Dendritic cell treated with granulocyte-macrophage colony-stimulating factor and Interleukin-4, amounts not matched to agents 40 ng/mL and 50 ng/mL, for 4 days (primary cell): ENCODE results near the gene FEM1B.

Source experiments
- H3K27ac Mint-ChIP-seq: one replicate; pipeline ENCODE4 v1.8.0; 2022; ENCODE audit warnings: mild to moderate bottlenecking, mixed read lengths
- H3K27me3 Mint-ChIP-seq: one replicate; pipeline ENCODE4 v1.8.0; 2022; ENCODE audit warnings: mild to moderate bottlenecking, mixed read lengths
- H3K36me3 Mint-ChIP-seq: one replicate; pipeline ENCODE4 v1.8.0; 2022; ENCODE audit warnings: low read depth, mixed read lengths
- H3K4me1 Mint-ChIP-seq: one replicate; pipeline ENCODE4 v1.8.0; 2022; ENCODE audit warnings: low read depth, mixed read lengths
- H3K4me3 Mint-ChIP-seq: one replicate; pipeline ENCODE4 v1.8.0; 2022; ENCODE audit warnings: mild to moderate bottlenecking, moderate library complexity, mixed read lengths
- H3K9me3 Mint-ChIP-seq: one replicate; pipeline ENCODE4 v1.8.0; 2022; ENCODE audit warnings: mixed read lengths
- intact Hi-C: fragments of 100-400 bp; cut with micrococcal nuclease; formaldehyde crosslinking; loops from one replicate; pipeline ENCODE4 v1.15.0; 2022

The FEM1B gene

GRCh38 chr15:68300115-68300940, 22.8 kb downstream of the FEM1B start:
- no peak overlapping the region for H3K4me3 Mint-ChIP-seq
- no peaks in the 10 kb centered on the region for H3K9me3 Mint-ChIP-seq
- H3K27ac Mint-ChIP-seq, result peak overlapping the region; percentile 40
- no peaks in the 10 kb centered on the region for H3K27me3 Mint-ChIP-seq
- H3K4me1 Mint-ChIP-seq, result peaks cover 48% of the 10 kb centered on the region
- H3K36me3 Mint-ChIP-seq, result peaks cover 69% of the 10 kb centered on the region
- intact Hi-C loops, result loop anchor here (10.0 kb wide), 1 partner anchor 254 kb away; no protein-coding TSS in a partner anchor

GRCh38 chr15:68301301-68301700, 23.8 kb downstream of the FEM1B start:
- intact Hi-C loops, result loop anchor here (10.0 kb wide), 1 partner anchor 254 kb away; no protein-coding TSS in a partner anchor
- H3K4me1 Mint-ChIP-seq, result peaks cover 49% of the 10 kb centered on the region
- H3K36me3 Mint-ChIP-seq, result peaks cover 71% of the 10 kb centered on the region
- no peak overlapping the region for H3K4me3 Mint-ChIP-seq
- no peaks in the 10 kb centered on the region for H3K9me3 Mint-ChIP-seq
- H3K27me3 Mint-ChIP-seq, result no peaks in the 10 kb centered on the region
- peak overlapping the region; percentile 40 for H3K27ac Mint-ChIP-seq

GRCh38 chr15:68302729-68303128, 25.2 kb downstream of the FEM1B start:
- intact Hi-C loops, result loop anchor here (10.0 kb wide), 1 partner anchor 252 kb away; no protein-coding TSS in a partner anchor
- Mint-ChIP-seq H3K4me3 (no peak overlapping the region), H3K36me3 (peaks cover 64% of the 10 kb centered on the region), H3K27ac (no peak overlapping the region), H3K9me3 (no peaks in the 10 kb centered on the region), H3K27me3 (no peaks in the 10 kb centered on the region), H3K4me1 (peaks cover 63% of the 10 kb centered on the region)

GRCh38 chr15:68303134-68303533, 25.6 kb downstream of the FEM1B start:
- H3K27ac Mint-ChIP-seq, result no peak overlapping the region
- no peaks in the 10 kb centered on the region for H3K27me3 Mint-ChIP-seq
- H3K36me3 Mint-ChIP-seq, result peaks cover 60% of the 10 kb centered on the region
- H3K9me3 Mint-ChIP-seq, result no peaks in the 10 kb centered on the region
- intact Hi-C loops, result loop anchor here (10.0 kb wide), 1 partner anchor 252 kb away; no protein-coding TSS in a partner anchor
- peaks cover 67% of the 10 kb centered on the region for H3K4me1 Mint-ChIP-seq
- H3K4me3 Mint-ChIP-seq, result no peak overlapping the region

- Mint-ChIP-seq H3K9me3 (no peaks in the 10 kb centered on the region), H3K4me1 (peaks cover 61% of the 10 kb centered on the region), H3K27me3 (no peaks in the 10 kb centered on the region), H3K36me3 (peaks cover 61% of the 10 kb centered on the region), H3K27ac (no peak overlapping the region), H3K4me3 (no peak overlapping the region)
- intact Hi-C loops, result loop anchor here (10.0 kb wide), 1 partner anchor 251 kb away; no protein-coding TSS in a partner anchor
These were observed 26.3 kb downstream of the FEM1B start for GRCh38 chr15:68303560-68304436.

GRCh38 chr15:68304589-68305337, 27.2 kb downstream of the FEM1B start:
- peaks cover 63% of the 10 kb centered on the region for H3K36me3 Mint-ChIP-seq
- H3K27ac Mint-ChIP-seq, result no peak overlapping the region
- intact Hi-C loops, result loop anchor here (5.0 to 10.0 kb wide), 2 partner anchors 250 to 368 kb away; no protein-coding TSS in a partner anchor
- H3K4me1 Mint-ChIP-seq, result peaks cover 51% of the 10 kb centered on the region
- no peaks in the 10 kb centered on the region for H3K27me3 Mint-ChIP-seq
- no peaks in the 10 kb centered on the region for H3K9me3 Mint-ChIP-seq
- no peak overlapping the region for H3K4me3 Mint-ChIP-seq

- no peak overlapping the region for H3K27ac Mint-ChIP-seq
- H3K27me3 Mint-ChIP-seq, result no peaks in the 10 kb centered on the region
- H3K4me1 Mint-ChIP-seq, result peaks cover 49% of the 10 kb centered on the region
- H3K9me3 Mint-ChIP-seq, result no peaks in the 10 kb centered on the region
- peaks cover 57% of the 10 kb centered on the region for H3K36me3 Mint-ChIP-seq
- H3K4me3 Mint-ChIP-seq, result no peak overlapping the region
- intact Hi-C loops, result loop anchor here (5.0 to 10.0 kb wide), 2 partner anchors 249 to 367 kb away; no protein-coding TSS in a partner anchor
These were observed 27.9 kb downstream of the FEM1B start for GRCh38 chr15:68305420-68305871.

- no peaks in the 10 kb centered on the region for H3K9me3 Mint-ChIP-seq
- no peak overlapping the region for H3K4me3 Mint-ChIP-seq
- H3K27me3 Mint-ChIP-seq, result no peaks in the 10 kb centered on the region
- peak overlapping the region; percentile 12 for H3K27ac Mint-ChIP-seq
- peaks cover 55% of the 10 kb centered on the region for H3K36me3 Mint-ChIP-seq
- intact Hi-C loops, result loop anchor here (5.0 to 10.0 kb wide), 2 partner anchors 247 to 365 kb away; no protein-coding TSS in a partner anchor
- H3K4me1 Mint-ChIP-seq, result peaks cover 59% of the 10 kb centered on the region
These were observed 29.8 kb downstream of the FEM1B start for GRCh38 chr15:68307131-68307928.

GRCh38 chr15:68309024-68309423, 31.5 kb downstream of the FEM1B start:
- H3K27me3 Mint-ChIP-seq, result no peaks in the 10 kb centered on the region
- intact Hi-C loops, result loop anchor here (5.0 to 10.0 kb wide), 2 partner anchors 246 to 363 kb away; no protein-coding TSS in a partner anchor
- peaks cover 73% of the 10 kb centered on the region for H3K4me1 Mint-ChIP-seq

GRCh38 chr15:68310178-68310803, 32.7 kb downstream of the FEM1B start:
- Mint-ChIP-seq H3K4me1 (peaks cover 76% of the 10 kb centered on the region), H3K4me3 (no peak overlapping the region), H3K36me3 (peaks cover 28% of the 10 kb centered on the region), H3K27me3 (peaks cover under 1% of the 10 kb centered on the region), H3K27ac (peak overlapping the region; percentile 62), H3K9me3 (no peaks in the 10 kb centered on the region)
- intact Hi-C loops, result no loop called here

More at GRCh38 chr15:68309024-68309423, 31.5 kb downstream of the FEM1B start:
- H3K9me3 Mint-ChIP-seq, result no peaks in the 10 kb centered on the region
- peaks cover 38% of the 10 kb centered on the region for H3K36me3 Mint-ChIP-seq
- H3K27ac Mint-ChIP-seq, result no peak overlapping the region
- no peak overlapping the region for H3K4me3 Mint-ChIP-seq

GRCh38 chr15:68310804-68311463, 33.4 kb downstream of the FEM1B start:
- peaks cover 82% of the 10 kb centered on the region for H3K4me1 Mint-ChIP-seq
- peaks cover 26% of the 10 kb centered on the region for H3K36me3 Mint-ChIP-seq
- intact Hi-C loops, result no loop called here
- H3K27ac Mint-ChIP-seq, result peak overlapping the region; percentile 62
- no peaks in the 10 kb centered on the region for H3K9me3 Mint-ChIP-seq
- peak overlapping the region; percentile 27 for H3K4me3 Mint-ChIP-seq
- H3K27me3 Mint-ChIP-seq, result peaks cover 4% of the 10 kb centered on the region

GRCh38 chr15:68311464-68311835, 33.9 kb downstream of the FEM1B start:
- Mint-ChIP-seq H3K27me3 (peaks cover 4% of the 10 kb centered on the region), H3K27ac (peak overlapping the region; percentile 62), H3K36me3 (peaks cover 28% of the 10 kb centered on the region), H3K4me1 (peaks cover 82% of the 10 kb centered on the region), H3K4me3 (peak overlapping the region; percentile 27), H3K9me3 (no peaks in the 10 kb centered on the region)
- intact Hi-C loops, result no loop called here
